NT2/D1 (cell line): ENCODE results near the gene HTATIP2.

Experiments
- SUZ12 ChIP-seq: IDR thresholded peaks from 2 replicates; pipeline ENCODE4 v1.6.1; 2011; ENCODE audit not compliant: insufficient read length, insufficient read depth; ENCODE audit errors: extremely low read depth
- YY1 ChIP-seq: IDR thresholded peaks from 2 replicates; pipeline ENCODE4 v1.6.1; 2011; ENCODE audit not compliant: insufficient read length, insufficient read depth
- ZNF274 ChIP-seq: IDR thresholded peaks from 2 replicates; pipeline ENCODE4 v1.6.1; 2011; ENCODE audit warnings: mild to moderate bottlenecking, low read depth, low read length

GRCh38 chr11:20429216-20429615, 65.7 kb downstream of the HTATIP2 start:
- TF ChIP-seq YY1 (no peak), ZNF274 (no peak), SUZ12 (no peak)
